WI38 (cell line): ENCODE measurements around the gene UNC80.

ENCODE experiments used
- H3K4me3 ChIP-seq: 2 replicates; pipeline ENCODE4 v1.5.1; 2011; ENCODE audit warnings: low read depth, mild to moderate bottlenecking, control low read depth, low read length
- CTCF ChIP-seq: IDR thresholded peaks from 2 replicates; pipeline ENCODE4 v1.5.1; 2012; ENCODE audit warnings: low read depth, mild to moderate bottlenecking, control low read depth, low read length

UNC80 gene

GRCh38 chr2:209942936-209943605, 171.4 kb downstream of the UNC80 start:
- H3K4me3 ChIP-seq, result no peak overlapping the region
- no peak for TF ChIP-seq CTCF

DNA sequence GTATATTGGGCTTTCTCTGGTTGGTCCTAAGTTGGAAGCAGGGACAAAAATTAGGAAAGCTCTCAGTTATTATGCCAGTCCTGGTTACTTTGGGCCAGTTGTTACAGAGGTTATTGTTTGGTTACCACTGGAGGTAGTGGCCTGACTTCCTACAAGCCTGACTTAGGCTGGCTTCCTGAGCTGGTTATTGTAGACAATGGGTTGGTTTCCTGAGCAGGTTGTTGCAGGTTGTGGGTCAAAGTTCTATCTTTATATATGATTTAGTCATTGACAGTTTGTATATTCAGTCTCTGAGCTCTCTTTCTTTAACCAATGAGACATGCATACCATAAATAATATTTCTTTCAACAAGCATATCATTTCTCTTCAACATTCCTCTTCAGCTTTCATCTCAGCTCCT, 172.1 kb downstream of the UNC80 start:
- TF ChIP-seq CTCF, result no peak
- H3K4me3 ChIP-seq, result no peak overlapping the region

- no peak for TF ChIP-seq CTCF
- H3K4me3 ChIP-seq, result no peak overlapping the region
These were observed 174.9 kb downstream of the UNC80 start for GRCh38 chr2:209946539-209946938.

GRCh38 chr2:209956271-209956670, 184.6 kb downstream of the UNC80 start:
- no peak for TF ChIP-seq CTCF

GRCh38 chr2:209958016-209958415, 186.4 kb downstream of the UNC80 start:
- H3K4me3 ChIP-seq, result no peak overlapping the region
- TF ChIP-seq CTCF, result no peak

More at GRCh38 chr2:209956271-209956670, 184.6 kb downstream of the UNC80 start:
- H3K4me3 ChIP-seq, result no peak overlapping the region

DNA sequence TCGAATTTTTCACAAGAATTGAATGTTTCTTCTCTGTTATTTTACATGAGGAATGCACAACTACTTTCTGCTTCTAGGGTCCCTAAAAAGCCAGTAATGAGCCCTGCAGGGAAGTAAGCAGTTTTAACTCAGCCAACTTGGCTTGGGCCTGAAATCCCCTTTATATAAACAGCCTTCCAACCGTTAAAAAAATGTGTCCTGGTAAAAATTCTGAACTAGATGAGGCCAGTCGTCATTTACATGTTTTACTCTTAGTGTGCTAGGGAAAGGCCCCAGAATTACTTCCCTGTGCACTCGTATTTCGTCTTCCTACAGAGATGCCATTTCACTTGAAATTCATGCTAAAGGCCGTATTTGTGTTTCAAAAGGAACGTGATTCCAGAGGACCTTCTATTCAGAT, 188.4 kb downstream of the UNC80 start:
- no peak for TF ChIP-seq CTCF

GRCh38 chr2:209960676-209961630, 189.3 kb downstream of the UNC80 start:
- peak; percentile 58 for TF ChIP-seq CTCF
- H3K4me3 ChIP-seq, result no peak overlapping the region

More for the DNA sequence above, 188.4 kb downstream of the UNC80 start:
- no peak overlapping the region for H3K4me3 ChIP-seq
